ENCODE data around the gene KCNQ1.

KCNQ1 gene

DNA sequence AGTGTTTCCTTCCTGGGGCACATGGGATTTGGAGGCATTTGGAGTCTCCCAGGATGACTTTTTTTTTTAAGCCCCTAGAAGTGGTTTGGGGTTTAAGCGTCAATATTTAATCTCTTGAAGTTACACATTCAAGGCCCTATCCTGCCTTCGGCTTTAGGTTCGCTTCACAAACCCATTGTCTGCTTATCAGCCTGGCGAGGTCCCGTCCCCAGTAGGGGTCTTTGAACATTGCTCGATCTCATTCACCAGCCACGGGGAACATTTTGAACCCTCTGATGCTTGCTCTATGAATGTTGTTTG is 75.9 kb downstream of the KCNQ1 start:
- TF ChIP-seq ZC3H10 (CRISPR knock-in tag; IDR thresholded peaks at IDR 0.05) (no peak), TOX (CRISPR knock-in tag; IDR thresholded peaks at IDR 0.05; ENCODE audit: borderline replicate concordance) (no peak), TCF4 (CRISPR knock-in tag; IDR thresholded peaks at IDR 0.05; ENCODE audit: borderline replicate concordance) (no peak), ZNF70 (CRISPR knock-in tag; IDR thresholded peaks at IDR 0.05) (no peak), RARB (CRISPR knock-in tag; IDR thresholded peaks at IDR 0.05) (no peak), ZNF8 (CRISPR knock-in tag; IDR thresholded peaks at IDR 0.05) (no peak), PPARA (CRISPR knock-in tag; IDR thresholded peaks at IDR 0.05; ENCODE audit: borderline replicate concordance) (no peak), ZNF565 (CRISPR knock-in tag; conservative IDR thresholded peaks at IDR 0.05; ENCODE audit: low read depth) (no peak), GLIS3 (CRISPR knock-in tag; IDR thresholded peaks at IDR 0.05) (no peak), ISL1 (CRISPR knock-in tag; IDR thresholded peaks at IDR 0.05) (no peak), BACH2 (CRISPR knock-in tag; IDR thresholded peaks at IDR 0.05; ENCODE audit: borderline replicate concordance) (no peak), SNAI2 (CRISPR knock-in tag; IDR thresholded peaks at IDR 0.05) (no peak)
- TF ChIP-seq, protein P1, sequence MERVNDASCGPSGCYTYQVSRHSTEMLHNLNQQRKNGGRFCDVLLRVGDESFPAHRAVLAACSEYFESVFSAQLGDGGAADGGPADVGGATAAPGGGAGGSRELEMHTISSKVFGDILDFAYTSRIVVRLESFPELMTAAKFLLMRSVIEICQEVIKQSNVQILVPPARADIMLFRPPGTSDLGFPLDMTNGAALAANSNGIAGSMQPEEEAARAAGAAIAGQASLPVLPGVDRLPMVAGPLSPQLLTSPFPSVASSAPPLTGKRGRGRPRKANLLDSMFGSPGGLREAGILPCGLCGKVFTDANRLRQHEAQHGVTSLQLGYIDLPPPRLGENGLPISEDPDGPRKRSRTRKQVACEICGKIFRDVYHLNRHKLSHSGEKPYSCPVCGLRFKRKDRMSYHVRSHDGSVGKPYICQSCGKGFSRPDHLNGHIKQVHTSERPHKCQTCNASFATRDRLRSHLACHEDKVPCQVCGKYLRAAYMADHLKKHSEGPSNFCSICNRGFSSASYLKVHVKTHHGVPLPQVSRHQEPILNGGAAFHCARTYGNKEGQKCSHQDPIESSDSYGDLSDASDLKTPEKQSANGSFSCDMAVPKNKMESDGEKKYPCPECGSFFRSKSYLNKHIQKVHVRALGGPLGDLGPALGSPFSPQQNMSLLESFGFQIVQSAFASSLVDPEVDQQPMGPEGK (CRISPR knock-in tag; IDR thresholded peaks at IDR 0.05; ENCODE audit: borderline replicate concordance): no peak
- TF ChIP-seq, protein P2, sequence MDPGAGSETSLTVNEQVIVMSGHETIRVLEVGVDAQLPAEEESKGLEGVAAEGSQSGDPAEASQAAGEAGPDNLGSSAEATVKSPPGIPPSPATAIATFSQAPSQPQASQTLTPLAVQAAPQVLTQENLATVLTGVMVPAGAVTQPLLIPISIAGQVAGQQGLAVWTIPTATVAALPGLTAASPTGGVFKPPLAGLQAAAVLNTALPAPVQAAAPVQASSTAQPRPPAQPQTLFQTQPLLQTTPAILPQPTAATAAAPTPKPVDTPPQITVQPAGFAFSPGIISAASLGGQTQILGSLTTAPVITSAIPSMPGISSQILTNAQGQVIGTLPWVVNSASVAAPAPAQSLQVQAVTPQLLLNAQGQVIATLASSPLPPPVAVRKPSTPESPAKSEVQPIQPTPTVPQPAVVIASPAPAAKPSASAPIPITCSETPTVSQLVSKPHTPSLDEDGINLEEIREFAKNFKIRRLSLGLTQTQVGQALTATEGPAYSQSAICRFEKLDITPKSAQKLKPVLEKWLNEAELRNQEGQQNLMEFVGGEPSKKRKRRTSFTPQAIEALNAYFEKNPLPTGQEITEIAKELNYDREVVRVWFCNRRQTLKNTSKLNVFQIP (CRISPR knock-in tag; IDR thresholded peaks at IDR 0.05; ENCODE audit: borderline replicate concordance, low read depth): no peak
- TF ChIP-seq, protein P3, sequence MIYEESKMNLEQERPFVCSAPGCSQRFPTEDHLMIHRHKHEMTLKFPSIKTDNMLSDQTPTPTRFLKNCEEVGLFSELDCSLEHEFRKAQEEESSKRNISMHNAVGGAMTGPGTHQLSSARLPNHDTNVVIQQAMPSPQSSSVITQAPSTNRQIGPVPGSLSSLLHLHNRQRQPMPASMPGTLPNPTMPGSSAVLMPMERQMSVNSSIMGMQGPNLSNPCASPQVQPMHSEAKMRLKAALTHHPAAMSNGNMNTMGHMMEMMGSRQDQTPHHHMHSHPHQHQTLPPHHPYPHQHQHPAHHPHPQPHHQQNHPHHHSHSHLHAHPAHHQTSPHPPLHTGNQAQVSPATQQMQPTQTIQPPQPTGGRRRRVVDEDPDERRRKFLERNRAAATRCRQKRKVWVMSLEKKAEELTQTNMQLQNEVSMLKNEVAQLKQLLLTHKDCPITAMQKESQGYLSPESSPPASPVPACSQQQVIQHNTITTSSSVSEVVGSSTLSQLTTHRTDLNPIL (CRISPR knock-in tag; IDR thresholded peaks at IDR 0.05; ENCODE audit: low read depth): no peak
- ATAC-seq: no peak

DNA sequence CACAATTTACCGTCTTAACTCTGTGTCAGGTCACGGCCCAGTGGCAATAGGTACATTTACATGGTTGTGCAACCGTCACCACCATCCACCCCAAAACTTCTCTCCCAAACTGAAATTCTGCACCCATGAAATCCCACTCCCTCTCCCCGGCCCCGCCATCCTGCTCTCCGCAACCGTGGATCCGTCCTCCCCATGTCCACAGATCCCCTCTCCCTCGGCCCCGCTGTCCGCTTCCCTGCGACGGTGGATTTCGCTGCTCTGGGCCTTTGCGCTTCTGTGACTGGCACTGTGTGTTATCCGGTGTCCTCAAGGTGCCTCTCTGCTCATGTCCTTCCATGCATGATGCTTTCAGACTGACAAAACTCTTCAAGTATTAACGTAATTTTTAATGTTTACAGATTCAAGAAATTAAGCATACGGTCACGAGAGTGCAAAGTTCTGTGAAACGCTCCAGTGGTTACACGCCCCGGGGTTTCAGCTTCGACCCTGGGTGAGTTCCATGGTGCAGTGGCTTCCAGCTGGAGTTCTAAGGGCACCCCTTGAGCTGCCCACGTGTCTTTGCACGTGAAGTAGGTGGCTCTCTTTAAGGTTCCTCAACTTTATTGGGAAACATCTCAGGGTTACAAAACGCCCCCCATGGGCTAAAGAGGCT is 76.4 kb downstream of the KCNQ1 start:
- no peak for ATAC-seq
- TF ChIP-seq PPARA (CRISPR knock-in tag; IDR thresholded peaks at IDR 0.05; ENCODE audit: borderline replicate concordance): no peak

DNA sequence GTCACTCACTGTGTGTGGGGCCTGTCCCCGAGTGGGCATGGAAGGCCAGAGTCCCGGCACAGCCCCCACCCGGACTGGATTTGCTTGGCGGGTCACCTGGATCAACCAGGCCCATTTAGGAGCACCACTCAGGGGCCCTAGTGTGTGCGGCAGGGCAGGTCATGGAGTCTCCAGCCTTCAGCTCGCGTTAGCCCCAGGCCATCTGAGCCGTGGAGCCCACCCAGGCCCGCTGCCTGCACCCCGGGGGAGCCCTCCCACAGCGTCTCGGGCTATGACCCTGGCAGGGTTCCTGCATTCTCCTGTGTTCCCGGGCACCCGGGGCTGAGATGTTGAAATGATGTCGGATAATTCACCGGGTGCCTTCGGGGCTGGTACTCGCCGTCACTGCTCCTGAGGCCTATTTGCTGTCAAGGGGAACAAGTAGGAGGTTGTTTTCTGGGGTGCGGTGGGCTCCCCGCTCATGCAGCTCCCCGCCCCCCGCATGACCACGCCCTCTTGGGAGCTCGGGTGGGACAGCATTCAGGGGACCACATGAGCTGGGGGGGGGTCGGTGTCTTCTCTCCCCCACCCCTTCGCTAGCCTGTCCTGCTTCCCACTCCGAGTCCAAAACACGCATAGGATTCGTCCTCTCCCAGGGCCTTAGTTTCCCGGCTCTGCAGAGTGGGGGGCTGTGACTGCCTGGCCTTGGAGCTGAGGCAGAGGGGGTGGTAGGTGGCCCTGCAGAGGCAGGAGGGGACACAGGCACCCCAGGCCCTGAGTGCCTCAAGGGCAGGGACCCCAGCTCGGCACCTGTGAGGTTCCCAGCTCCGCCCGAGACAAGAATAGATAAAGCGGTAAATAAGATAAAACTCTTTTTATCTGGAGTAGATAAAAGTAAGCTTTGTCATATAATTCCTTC is 77.2 kb downstream of the KCNQ1 start:
- no peak for TF ChIP-seq ISL1 (CRISPR knock-in tag; IDR thresholded peaks at IDR 0.05)
- TF ChIP-seq ZNF565 (CRISPR knock-in tag; conservative IDR thresholded peaks at IDR 0.05; ENCODE audit: low read depth): no peak
- no peak for TF ChIP-seq ESRRG (CRISPR knock-in tag; IDR thresholded peaks at IDR 0.05)
- no peak for TF ChIP-seq ARNTL (CRISPR knock-in tag; IDR thresholded peaks at IDR 0.05; ENCODE audit: borderline replicate concordance, low read depth)
- TF ChIP-seq GLIS3 (CRISPR knock-in tag; IDR thresholded peaks at IDR 0.05): no peak
- TF ChIP-seq ZFP3 (CRISPR knock-in tag; IDR thresholded peaks at IDR 0.05): no peak
- no peak for TF ChIP-seq TOX (CRISPR knock-in tag; IDR thresholded peaks at IDR 0.05; ENCODE audit: borderline replicate concordance)
- TF ChIP-seq ZFP30 (CRISPR knock-in tag; IDR thresholded peaks at IDR 0.05): no peak
- no peak for TF ChIP-seq SNAI2 (CRISPR knock-in tag; IDR thresholded peaks at IDR 0.05)
- no peak for ATAC-seq

DNA sequence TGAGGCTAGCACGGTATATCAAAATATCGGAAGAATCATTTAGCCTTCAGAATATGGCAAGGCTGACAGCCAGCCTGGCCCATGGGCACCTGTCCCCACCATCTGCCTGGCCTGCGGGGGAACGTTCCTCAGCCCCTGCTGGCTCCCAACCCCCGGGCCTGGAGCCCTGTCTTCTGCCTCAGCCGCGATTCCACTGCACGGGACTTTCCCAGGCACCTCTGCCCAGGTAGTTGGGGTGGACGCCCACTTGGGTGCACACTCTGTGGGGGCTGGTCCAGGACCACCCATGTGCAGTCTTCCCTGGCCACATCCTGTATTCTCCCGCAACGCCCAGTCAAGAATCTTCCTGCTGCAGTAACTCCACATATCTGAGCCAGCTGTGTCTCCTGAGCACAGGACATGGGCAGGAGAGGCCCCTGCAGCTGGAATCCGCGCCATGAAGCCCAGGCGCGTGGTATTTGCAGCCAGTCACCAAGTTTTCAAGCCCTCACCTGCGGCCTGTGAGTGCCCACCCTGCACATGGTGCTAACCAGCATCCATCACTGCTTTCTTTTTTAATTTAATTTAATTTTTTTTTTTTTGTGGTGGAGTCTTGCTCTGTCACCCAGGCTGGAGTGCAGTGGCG is 77.9 kb downstream of the KCNQ1 start:
- ATAC-seq: no peak
- TF ChIP-seq ZFP3 (CRISPR knock-in tag; IDR thresholded peaks at IDR 0.05) (no peak), BACH2 (CRISPR knock-in tag; IDR thresholded peaks at IDR 0.05; ENCODE audit: borderline replicate concordance) (no peak), GLIS3 (CRISPR knock-in tag; IDR thresholded peaks at IDR 0.05) (no peak), ZNF70 (CRISPR knock-in tag; IDR thresholded peaks at IDR 0.05) (no peak), RARB (CRISPR knock-in tag; IDR thresholded peaks at IDR 0.05) (no peak)
- TF ChIP-seq, protein P4, sequence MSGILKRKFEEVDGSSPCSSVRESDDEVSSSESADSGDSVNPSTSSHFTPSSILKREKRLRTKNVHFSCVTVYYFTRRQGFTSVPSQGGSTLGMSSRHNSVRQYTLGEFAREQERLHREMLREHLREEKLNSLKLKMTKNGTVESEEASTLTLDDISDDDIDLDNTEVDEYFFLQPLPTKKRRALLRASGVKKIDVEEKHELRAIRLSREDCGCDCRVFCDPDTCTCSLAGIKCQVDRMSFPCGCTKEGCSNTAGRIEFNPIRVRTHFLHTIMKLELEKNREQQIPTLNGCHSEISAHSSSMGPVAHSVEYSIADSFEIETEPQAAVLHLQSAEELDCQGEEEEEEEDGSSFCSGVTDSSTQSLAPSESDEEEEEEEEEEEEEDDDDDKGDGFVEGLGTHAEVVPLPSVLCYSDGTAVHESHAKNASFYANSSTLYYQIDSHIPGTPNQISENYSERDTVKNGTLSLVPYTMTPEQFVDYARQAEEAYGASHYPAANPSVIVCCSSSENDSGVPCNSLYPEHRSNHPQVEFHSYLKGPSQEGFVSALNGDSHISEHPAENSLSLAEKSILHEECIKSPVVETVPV (CRISPR knock-in tag; IDR thresholded peaks at IDR 0.05): no peak
- TF ChIP-seq, protein P1 (CRISPR knock-in tag; IDR thresholded peaks at IDR 0.05; ENCODE audit: borderline replicate concordance): no peak

Data from SK-N-SH treated with all-trans-retinoic acid at 6 μM for 48 hours (cell line).